Skin epidermis (tissue), 12 donors: Measurements from ENCODE around the gene DDR2.
A peak's percentile ranks its signal among the peaks of the same experiment; 100 is the strongest.

ENCODE experiments used
- H3K27ac ChIP-seq, 21 experiments: fragments of 200-600 bp; sonication (generic) in 11 of 21; one replicate each; pipeline ENCODE4 v1.5.0; 2020; ENCODE audit warnings: mild to moderate bottlenecking in 3 of 21, inconsistent platforms in 2 of 21, moderate library complexity in 2 of 21
- H3K4me3 ChIP-seq, 7 experiments: fragments of 200-600 bp; sonication (generic) in 2 of 7; one replicate each; pipeline ENCODE4 v1.5.0; 2020; ENCODE audit warnings: inconsistent platforms in 2 of 7, mild to moderate bottlenecking in 2 of 7, moderate library complexity in 1 of 7

The DDR2 gene

GRCh38 chr1:162690672-162691434 is 58.6 kb downstream of the DDR2 start:
- Histone ChIP-seq H3K27ac (peak overlapping the region in 20 of 21 experiments; percentile 2 to 78 (median 60)), H3K4me3 (no peak overlapping the region)

DNA sequence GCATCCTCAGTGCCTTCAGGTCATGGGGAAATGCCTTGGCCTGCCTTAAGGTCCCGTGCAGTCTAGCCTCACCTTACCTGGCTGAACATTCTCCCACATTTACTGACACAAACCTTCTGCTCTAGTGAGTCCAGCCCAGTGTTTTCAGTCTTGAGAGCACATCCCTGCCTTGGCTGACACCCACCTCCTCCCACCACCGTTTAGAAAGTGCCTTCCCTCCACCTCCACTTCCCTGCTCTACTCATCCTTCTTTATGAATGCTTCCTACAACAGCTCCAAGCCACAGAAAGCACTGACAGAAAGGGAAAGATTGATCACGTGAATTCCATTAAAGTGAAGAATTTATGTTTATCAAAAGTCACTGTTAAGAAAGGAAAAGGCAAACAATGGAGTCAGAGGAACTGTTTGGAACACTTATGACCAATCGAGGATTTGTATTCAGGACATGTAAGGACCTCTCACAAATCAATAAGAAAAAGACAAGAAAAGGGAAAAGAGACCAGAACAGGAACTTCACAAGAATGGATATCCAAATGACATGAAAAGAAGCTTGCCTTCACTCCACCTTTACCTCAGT is 59.8 kb downstream of the DDR2 start:
- H3K27ac ChIP-seq: peak overlapping the region in 15 of 21 experiments; percentile 2 to 74 (median 60)
- H3K4me3 ChIP-seq: no peak overlapping the region

DNA sequence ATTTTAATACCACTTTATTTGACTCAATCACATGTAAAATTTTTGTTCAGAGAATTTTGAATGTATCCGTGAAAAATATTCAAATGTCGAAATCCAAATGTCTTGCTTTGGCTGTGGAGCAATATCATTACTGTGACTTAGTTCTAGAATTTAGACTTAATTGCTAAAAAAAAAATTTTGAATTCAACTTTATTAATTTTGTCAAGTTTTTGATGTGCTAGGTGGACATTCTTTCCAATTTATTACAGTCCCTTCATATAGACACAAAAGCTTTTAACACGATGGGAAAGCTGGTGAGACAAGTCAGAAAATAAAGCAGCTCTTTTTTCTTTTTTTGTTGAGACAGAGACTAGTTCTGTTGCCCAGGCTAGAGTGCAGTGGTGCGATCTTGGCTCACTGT is 62.6 kb downstream of the DDR2 start:
- no peak overlapping the region for H3K4me3 ChIP-seq
- peak overlapping the region in 3 of 21 experiments; percentile 19 to 72 (median 52) for H3K27ac ChIP-seq

DNA sequence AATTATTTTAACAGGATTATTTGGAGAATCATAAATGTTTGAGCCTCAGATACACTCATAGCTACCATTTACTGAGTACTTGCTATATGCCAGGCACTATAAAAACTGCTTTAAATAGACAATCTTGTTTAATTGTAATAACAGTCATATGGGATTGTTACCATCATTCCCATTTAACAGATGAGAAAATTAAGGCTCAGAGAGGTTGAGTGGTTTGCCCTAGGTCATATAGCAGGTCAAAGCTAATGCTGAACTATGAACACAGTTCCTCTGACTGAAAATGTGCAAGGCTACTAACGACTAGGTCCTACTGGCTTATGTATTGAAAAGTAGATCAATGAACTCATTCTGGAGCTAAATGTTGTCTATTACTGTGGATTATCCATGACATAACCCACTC is 63.4 kb downstream of the DDR2 start:
- Histone ChIP-seq H3K4me3 (no peak overlapping the region), H3K27ac (peak overlapping the region in 9 of 21 experiments; percentile 8 to 74 (median 44))

- no peak overlapping the region for H3K4me3 ChIP-seq
Observed at GRCh38 chr1:162696286-162696862, 64.1 kb downstream of the DDR2 start.

GRCh38 chr1:162697140-162697895 is 65.1 kb downstream of the DDR2 start:
- no peak overlapping the region for H3K4me3 ChIP-seq
- H3K27ac ChIP-seq: peak overlapping the region in 13 of 21 experiments; percentile 44 to 79 (median 70)

More at GRCh38 chr1:162696286-162696862, 64.1 kb downstream of the DDR2 start:
- H3K27ac ChIP-seq: peak overlapping the region in 16 of 21 experiments; percentile 18 to 79 (median 60)

GRCh38 chr1:162699366-162699765 is 67.1 kb downstream of the DDR2 start:
- Histone ChIP-seq H3K27ac (peak overlapping the region in 1 of 21 experiments; percentile 21), H3K4me3 (no peak overlapping the region)

DNA sequence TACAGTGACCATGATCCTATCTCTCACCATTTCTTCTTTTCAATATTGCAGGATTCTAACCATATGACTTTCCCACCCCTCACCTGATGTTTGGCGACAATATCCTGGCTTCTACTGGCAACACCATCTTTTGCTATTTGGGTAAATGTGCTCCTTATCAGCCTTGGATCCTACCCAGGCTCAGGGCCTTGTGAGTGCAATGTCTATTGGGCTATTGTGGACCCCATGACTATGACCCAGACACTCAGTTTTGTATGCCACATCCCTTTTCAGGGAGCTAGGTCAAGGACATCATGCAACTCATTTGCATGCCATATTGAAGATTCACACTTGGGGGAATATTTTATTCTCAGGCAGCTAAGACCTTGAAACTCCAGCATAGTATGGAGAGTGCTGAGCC is 67.9 kb downstream of the DDR2 start:
- H3K4me3 ChIP-seq: no peak overlapping the region
- H3K27ac ChIP-seq: no peak overlapping the region

GRCh38 chr1:162701286-162701685 is 69.0 kb downstream of the DDR2 start:
- Histone ChIP-seq H3K27ac (no peak overlapping the region), H3K4me3 (no peak overlapping the region)

DNA sequence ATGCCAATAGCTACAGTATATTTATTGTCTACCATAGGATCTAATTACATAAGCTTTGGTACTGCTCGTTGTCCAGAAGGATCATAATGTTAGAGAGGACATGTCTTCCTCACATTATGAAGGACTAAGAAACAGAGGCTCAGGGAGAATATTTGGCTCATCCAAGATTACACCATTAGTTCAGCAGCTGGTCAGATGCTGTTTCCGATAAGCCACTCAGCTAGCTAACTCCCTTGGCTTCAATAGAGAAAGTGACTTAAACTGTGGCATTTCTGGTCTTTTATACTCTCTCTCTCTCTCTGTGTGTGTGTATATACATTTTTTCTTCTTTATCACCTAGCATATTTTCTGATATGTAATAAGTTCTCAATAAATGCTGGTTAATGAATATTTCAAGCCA is 70.4 kb downstream of the DDR2 start:
- Histone ChIP-seq H3K4me3 (no peak overlapping the region), H3K27ac (no peak overlapping the region)

DNA sequence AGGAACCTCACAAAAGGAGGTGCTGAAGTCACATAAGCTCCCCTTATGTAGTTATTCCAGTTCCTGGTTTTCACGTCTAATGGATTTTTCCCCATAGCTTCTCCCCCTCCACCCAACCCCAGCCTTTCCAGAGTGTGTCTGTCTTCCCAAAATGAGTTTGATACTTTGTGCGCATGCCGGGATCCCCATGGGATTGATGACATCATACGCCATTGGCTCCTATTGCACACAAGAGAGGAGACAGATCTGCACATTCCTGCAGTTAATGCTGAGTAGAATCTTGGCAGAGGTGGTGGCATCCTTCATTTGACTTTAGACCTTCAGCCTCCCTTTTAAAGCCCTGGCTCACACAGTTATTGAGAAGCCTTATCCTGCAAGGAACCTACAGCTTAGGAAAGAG is 71.4 kb downstream of the DDR2 start:
- no peak overlapping the region for H3K27ac ChIP-seq
- no peak overlapping the region for H3K4me3 ChIP-seq

GRCh38 chr1:162704673-162705424 is 72.6 kb downstream of the DDR2 start:
- H3K27ac ChIP-seq: no peak overlapping the region
- H3K4me3 ChIP-seq: no peak overlapping the region

- H3K27ac ChIP-seq: no peak overlapping the region
Observed at GRCh38 chr1:162706003-162706402, 73.7 kb downstream of the DDR2 start.

DNA sequence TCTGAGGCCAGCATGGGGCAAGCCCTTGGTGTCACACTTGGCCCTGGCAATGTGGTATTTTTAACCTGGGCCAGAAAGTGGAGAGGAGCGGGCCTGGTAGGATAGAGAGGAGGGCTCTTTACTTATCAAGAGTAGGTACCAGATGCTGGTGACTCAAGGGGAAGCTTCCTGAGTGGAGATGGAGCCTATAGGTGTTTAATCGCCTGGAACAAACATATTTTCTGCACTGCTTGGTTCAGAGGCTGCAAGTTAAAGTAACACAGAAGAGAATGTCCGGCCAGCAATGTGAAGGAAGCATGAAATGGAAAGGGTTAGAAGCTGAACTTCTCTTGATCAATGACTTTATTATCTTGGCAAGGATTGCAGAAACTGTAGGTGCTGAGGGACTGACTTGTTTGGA is 74.3 kb downstream of the DDR2 start:
- Histone ChIP-seq H3K4me3 (no peak overlapping the region), H3K27ac (no peak overlapping the region)

More at GRCh38 chr1:162706003-162706402, 73.7 kb downstream of the DDR2 start:
- H3K4me3 ChIP-seq: no peak overlapping the region

DNA sequence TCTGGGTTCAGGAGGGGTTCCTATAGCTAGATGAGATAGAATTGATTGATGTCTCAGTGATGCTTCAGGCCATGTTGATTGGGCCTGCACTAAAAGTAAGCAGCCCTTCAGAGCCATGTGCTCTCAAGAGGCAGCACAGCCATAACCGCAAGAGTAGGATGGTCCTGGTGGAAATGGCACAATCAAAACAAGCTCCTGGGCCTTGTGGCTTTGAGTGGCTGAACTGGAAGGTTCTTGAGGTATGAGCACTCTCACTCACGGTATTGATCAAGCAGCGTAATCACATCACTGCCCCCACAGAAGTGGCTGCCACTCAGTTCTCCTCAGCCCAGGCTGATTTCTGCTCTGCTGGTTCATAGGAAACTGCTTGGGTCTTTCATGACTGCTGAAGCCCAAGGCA is 76.0 kb downstream of the DDR2 start:
- Histone ChIP-seq H3K4me3 (no peak overlapping the region), H3K27ac (no peak overlapping the region)

DNA sequence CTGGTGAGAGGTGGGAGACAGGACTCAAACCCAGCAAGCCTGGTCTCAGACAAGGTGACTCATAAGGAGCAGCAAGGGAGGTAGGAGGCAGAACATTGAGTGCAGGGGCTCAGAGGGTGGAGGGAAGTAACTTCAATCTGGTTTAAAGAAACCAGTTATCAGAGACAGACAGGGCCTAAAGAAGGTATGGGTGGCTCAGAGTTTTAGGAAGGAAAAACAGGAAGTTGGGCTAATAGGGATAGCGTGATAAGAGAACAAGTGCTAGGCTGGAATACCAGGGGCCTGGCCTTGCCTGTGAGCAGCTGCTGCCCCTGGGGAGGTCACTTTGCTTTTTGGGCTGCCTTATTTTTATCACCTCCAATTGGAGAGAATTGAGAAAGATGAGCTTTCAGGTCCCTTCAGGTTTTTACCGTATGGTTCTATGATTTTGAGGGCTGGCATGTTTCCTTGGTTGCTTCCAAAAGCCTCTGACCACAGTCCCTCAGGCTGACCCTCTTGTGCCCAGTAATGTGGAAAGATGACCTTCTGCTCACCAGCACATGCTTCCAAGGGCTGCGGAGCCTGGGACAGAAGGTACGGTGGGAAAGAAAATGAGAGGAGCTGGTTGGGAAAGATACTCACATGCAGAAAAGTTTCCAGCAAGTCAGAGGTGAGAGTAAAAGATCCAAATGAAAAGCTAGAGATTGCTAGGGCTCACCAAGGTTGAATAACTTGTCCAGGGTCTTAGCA is 77.0 kb downstream of the DDR2 start:
- Histone ChIP-seq H3K27ac (peak overlapping the region in 13 of 21 experiments; percentile 10 to 73 (median 39)), H3K4me3 (no peak overlapping the region)

DNA sequence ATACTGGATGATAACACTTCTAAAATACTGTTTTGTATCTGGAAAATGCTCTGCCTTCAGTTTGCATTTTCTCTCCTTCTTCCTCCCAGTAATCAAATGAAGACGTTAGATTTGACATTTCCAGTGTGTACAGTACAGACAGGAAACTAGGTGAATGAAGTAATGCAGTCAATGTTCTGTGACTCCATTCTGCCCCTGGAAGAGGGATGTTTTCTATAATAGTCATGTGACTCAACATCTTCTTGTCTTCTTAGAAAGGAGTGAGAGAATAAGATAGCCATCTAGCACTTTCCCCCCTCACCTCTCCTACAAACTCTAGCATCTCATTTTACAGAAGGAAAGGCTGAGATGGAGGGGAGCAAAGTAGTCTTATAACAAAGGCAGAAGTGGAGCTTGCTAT is 77.6 kb downstream of the DDR2 start:
- Histone ChIP-seq H3K27ac (peak overlapping the region in 12 of 21 experiments; percentile 10 to 73 (median 46)), H3K4me3 (no peak overlapping the region)

GRCh38 chr1:162710345-162710744 is 78.1 kb downstream of the DDR2 start:
- Histone ChIP-seq H3K4me3 (no peak overlapping the region), H3K27ac (peak overlapping the region in 11 of 21 experiments; percentile 24 to 73 (median 44))
